H1 (cell line): Measurements from ENCODE around the gene NKAIN4. TPM values are rescaled to one million over a fixed set of nuclear protein-coding genes. Genes with fewer than 3 reads are reported as not detected.

Experiments
- CTCF ChIA-PET: fragments of 300-600 bp; sonication (Branson Sonifier 250); formaldehyde crosslinking; loops from one replicate; lab custom pipeline; 2021; ENCODE audit not compliant: partially characterized antibody; lab: Charles Lee
- POLR2A ChIA-PET: fragments of 300-600 bp; sonication (Branson Sonifier 250); formaldehyde crosslinking; loops from one replicate; lab custom pipeline; 2021; ENCODE audit warnings: inconsistent platforms; ENCODE audit not compliant: partially characterized antibody; lab: Charles Lee
- DNase-seq, 2 experiments: peaks; one replicate each; pipeline versions ENCODE4 v3.0.0 to v3.0.0-alpha.2; 2010 to 2022; ENCODE audit warnings: low spot score in 2 of 2, low read depth in 1 of 2, mixed read lengths in 1 of 2
- FAIRE-seq: peaks from 2 replicates; lab custom pipeline; 2011; peaks lifted over from hg19 to GRCh38; lab: Jason Lieb, UNC
- H2AFZ ChIP-seq: 2 replicates; pipeline ENCODE4 v1.8.1; 2012; ENCODE audit warnings: low read length, inconsistent platforms
- H2AK5ac ChIP-seq: 2 replicates; pipeline ENCODE4 v1.6.1; 2013; ENCODE audit warnings: low read depth, low read length
- H2BK120ac ChIP-seq: replicated peaks from 2 replicates; pipeline ENCODE3; 2013; ENCODE audit warnings: low read depth, low read length, inconsistent platforms
- H2BK12ac ChIP-seq: 2 replicates; pipeline ENCODE4 v1.6.1; 2013; ENCODE audit warnings: low read depth, low read length
- H2BK15ac ChIP-seq: 2 replicates; pipeline ENCODE4 v1.6.1; 2013; ENCODE audit warnings: low read length
- H2BK20ac ChIP-seq: 2 replicates; pipeline ENCODE4 v1.6.1; 2013; ENCODE audit warnings: low read length
- H2BK5ac ChIP-seq: 2 replicates; pipeline ENCODE4 v1.6.1; 2013; ENCODE audit warnings: low read depth, low read length
- H3K14ac ChIP-seq: 2 replicates; pipeline ENCODE4 v1.6.1; 2013; ENCODE audit warnings: inconsistent platforms; ENCODE audit not compliant: insufficient read length
- H3K18ac ChIP-seq: 2 replicates; pipeline ENCODE4 v1.6.1; 2013; ENCODE audit warnings: low read length; ENCODE audit errors: extremely low read depth
- H3K23ac ChIP-seq: 2 replicates; pipeline ENCODE4 v1.6.1; 2013; ENCODE audit warnings: inconsistent platforms; ENCODE audit not compliant: insufficient read length
- H3K23me2 ChIP-seq: 2 replicates; pipeline ENCODE4 v1.6.1; 2013; ENCODE audit warnings: low read depth, low read length
- H3K27ac ChIP-seq: 2 replicates; pipeline ENCODE4 v1.6.1; 2011; ENCODE audit warnings: low read depth, low read length, inconsistent platforms
- H3K27me3 ChIP-seq, 4 experiments: replicated peaks in 1 of 4; 1 replicate in 1 of 4; 2 replicates in 3 of 4; pipeline versions ENCODE4 v1.6.1 to v1.8.1; 2011 to 2013; ENCODE audit warnings: low read length in 3 of 4, mild to moderate bottlenecking in 3 of 4, inconsistent platforms in 2 of 4, mixed read lengths in 2 of 4, moderate library complexity in 1 of 4; ENCODE audit not compliant: control insufficient read depth in 3 of 4, insufficient read depth in 3 of 4; ENCODE audit errors: extremely low read depth in 1 of 4
- H3K36me3 ChIP-seq, 4 experiments: 2 replicates each; pipeline versions ENCODE4 v1.6.1 to v1.8.1; 2011 to 2013; ENCODE audit warnings: mild to moderate bottlenecking in 4 of 4, low read length in 3 of 4, moderate library complexity in 2 of 4, control low read depth in 1 of 4, inconsistent platforms in 1 of 4; ENCODE audit not compliant: insufficient read depth in 4 of 4, control insufficient read depth in 2 of 4
- H3K4ac ChIP-seq: replicated peaks from 2 replicates; pipeline ENCODE3; 2013; ENCODE audit warnings: low read length, low read depth, mixed read lengths, inconsistent platforms; ENCODE audit not compliant: insufficient read length
- H3K4me1 ChIP-seq, 4 experiments: replicated peaks in 1 of 4; 1 replicate in 1 of 4; 2 replicates in 3 of 4; pipeline versions ENCODE4 v1.6.1 to v1.8.1; 2011 to 2013; ENCODE audit warnings: low read length in 3 of 4, inconsistent platforms in 2 of 4, mixed read lengths in 1 of 4; ENCODE audit not compliant: insufficient read depth in 4 of 4, control insufficient read depth in 3 of 4
- H3K4me2 ChIP-seq, 2 experiments: 2 replicates each; pipeline versions ENCODE4 v1.6.1 to v1.8.1; 2011 to 2013; ENCODE audit warnings: low read depth in 2 of 2, low read length in 2 of 2, control low read depth in 1 of 2, inconsistent platforms in 1 of 2, mild to moderate bottlenecking in 1 of 2; ENCODE audit not compliant: insufficient read depth in 1 of 2
- H3K4me3 ChIP-seq, 4 experiments: fragments of 200-600, 300-600 bp in 1 of 4; sonication (generic), shearing (Covaris generic), sonication (Bioruptor Twin) in 1 of 4; 2 replicates each; pipeline versions ENCODE4 v1.5.1 to v1.8.1; 2011 to 2016; ENCODE audit warnings: low read length in 4 of 4, low read depth in 3 of 4, control low read depth in 2 of 4, inconsistent platforms in 2 of 4, mild to moderate bottlenecking in 2 of 4, mixed read lengths in 1 of 4, moderate library complexity in 1 of 4; ENCODE audit not compliant: insufficient read depth in 2 of 4; ENCODE audit errors: extremely low read depth in 1 of 4
- H3K56ac ChIP-seq: replicated peaks from 2 replicates; pipeline ENCODE3; 2013; ENCODE audit warnings: low read depth, mild to moderate bottlenecking, mixed read lengths, low read length, inconsistent platforms; ENCODE audit not compliant: insufficient read length
- H3K79me1 ChIP-seq: 2 replicates; pipeline ENCODE4 v1.6.1; 2013; ENCODE audit warnings: low read depth, low read length, control low read depth
- H3K79me2 ChIP-seq, 2 experiments: 2 replicates each; pipeline versions ENCODE4 v1.6.1 to v1.8.1; 2012 to 2013; ENCODE audit warnings: low read length in 2 of 2, mild to moderate bottlenecking in 2 of 2, inconsistent platforms in 1 of 2; ENCODE audit not compliant: insufficient read depth in 2 of 2, control insufficient read depth in 1 of 2
- H3K9ac ChIP-seq, 4 experiments: replicated peaks in 1 of 4; 1 replicate in 1 of 4; 2 replicates in 3 of 4; pipeline versions ENCODE4 v1.6.1 to v1.8.1; 2011 to 2013; ENCODE audit warnings: low read depth in 3 of 4, low read length in 3 of 4, control low read depth in 2 of 4, mild to moderate bottlenecking in 2 of 4, moderate library complexity in 2 of 4, inconsistent platforms in 1 of 4; ENCODE audit errors: extremely low read depth in 1 of 4
- H3K9me3 ChIP-seq, 2 experiments: 2 replicates each; pipeline versions ENCODE4 v1.6.1 to v1.8.1; 2012 to 2013; ENCODE audit warnings: mild to moderate bottlenecking in 2 of 2, moderate library complexity in 2 of 2, control low read depth in 1 of 2, inconsistent platforms in 1 of 2, low read depth in 1 of 2, low read length in 1 of 2, mixed read lengths in 1 of 2; ENCODE audit not compliant: insufficient read depth in 2 of 2
- H4K20me1 ChIP-seq, 2 experiments: replicated peaks in 1 of 2; 2 replicates each; pipeline versions ENCODE3 to v1.8.1; 2011 to 2013; ENCODE audit warnings: inconsistent platforms in 2 of 2, low read length in 2 of 2, mild to moderate bottlenecking in 1 of 2; ENCODE audit not compliant: insufficient read depth in 2 of 2, control insufficient read depth in 1 of 2
- H4K5ac ChIP-seq: 2 replicates; pipeline ENCODE4 v1.6.1; 2013; ENCODE audit warnings: low read length, low read depth, mixed read lengths, inconsistent platforms; ENCODE audit not compliant: insufficient read length
- H4K8ac ChIP-seq: 2 replicates; pipeline ENCODE4 v1.8.0; 2013; ENCODE audit warnings: mild to moderate bottlenecking, moderate library complexity, low read length, inconsistent platforms; ENCODE audit not compliant: insufficient read depth; ENCODE audit errors: extremely low read depth
- H4K91ac ChIP-seq: replicated peaks from 2 replicates; pipeline ENCODE3; 2013; ENCODE audit warnings: low read length, mixed read lengths, inconsistent platforms; ENCODE audit not compliant: insufficient read length
- BCL11A ChIP-seq, 2 experiments: IDR thresholded peaks; one replicate each; pipeline ENCODE4 v1.6.1; 2011; ENCODE audit warnings: low read depth in 2 of 2, low read length in 2 of 2, mild to moderate bottlenecking in 2 of 2
- CHD2 ChIP-seq: IDR thresholded peaks from 2 replicates; pipeline ENCODE4 v1.6.1; 2012; ENCODE audit warnings: low read length, improper control_type of control experiment
- E2F6 ChIP-seq: IDR thresholded peaks from 2 replicates; pipeline ENCODE4 v1.6.1; 2012; ENCODE audit warnings: inconsistent platforms
- FOSL1 ChIP-seq: IDR thresholded peaks from 2 replicates; pipeline ENCODE4 v1.6.1; 2011; ENCODE audit warnings: mild to moderate bottlenecking, low read depth, low read length, moderate library complexity; ENCODE audit not compliant: insufficient read depth
- GTF2F1 ChIP-seq: IDR thresholded peaks from 2 replicates; pipeline ENCODE4 v1.6.1; 2012; ENCODE audit warnings: low read depth, low read length, improper control_type of control experiment, borderline replicate concordance
- HDAC2 ChIP-seq, 2 experiments: fragments of 300-600 bp in 1 of 2; sonication (generic) in 1 of 2; IDR thresholded peaks; 2 replicates each; pipeline ENCODE4 v1.6.1; 2011 to 2012; ENCODE audit warnings: low read depth in 2 of 2, low read length in 2 of 2, mild to moderate bottlenecking in 2 of 2, moderate library complexity in 2 of 2, borderline replicate concordance in 1 of 2, inconsistent platforms in 1 of 2
- KDM4A ChIP-seq: IDR thresholded peaks from one replicate; pipeline ENCODE4 v1.7.1; 2012; ENCODE audit warnings: low read depth, mild to moderate bottlenecking, moderate library complexity, low read length, inconsistent platforms; ENCODE audit not compliant: severe bottlenecking
- RAD21 ChIP-seq, 2 experiments: IDR thresholded peaks in 1 of 2; conservative IDR thresholded peaks in 1 of 2; 2 replicates each; pipeline ENCODE4 v1.6.1; 2011; ENCODE audit warnings: low read depth in 2 of 2, low read length in 2 of 2, improper control_type of control experiment in 1 of 2, inconsistent platforms in 1 of 2, mild to moderate bottlenecking in 1 of 2, moderate library complexity in 1 of 2
- SRF ChIP-seq: IDR thresholded peaks from 2 replicates; pipeline ENCODE4 v1.6.1; 2011; ENCODE audit warnings: mild to moderate bottlenecking, low read depth, low read length, moderate library complexity
- USF2 ChIP-seq: IDR thresholded peaks from 2 replicates; pipeline ENCODE4 v1.6.1; 2011; ENCODE audit warnings: low read length, improper control_type of control experiment
- whole genome bisulfite sequencing, 2 experiments: shearing (Covaris generic) in 1 of 2; methylation state at CpG; one replicate each; pipeline versions ENCODE4 v1.1.6 to v1.1.7; 2013 to 2015; ENCODE audit warnings: low lambda C conversion rate in 2 of 2, mixed read lengths in 2 of 2, inconsistent platforms in 1 of 2, low coverage in 1 of 2, missing lambda C conversion rate in 1 of 2; ENCODE audit not compliant: insufficient replicate concordance in 2 of 2, insufficient coverage in 1 of 2, insufficient read length in 1 of 2; ENCODE audit errors: extremely low coverage in 1 of 2, missing lambda C conversion rate in 1 of 2; 5-methylcytosine and 5-hydroxymethylcytosine counted together
- polyA plus RNA-seq, 7 experiments: library from polyadenylated mRNA; depleted of rRNA in 3 of 7; stranded (reverse) in 5 of 7; unstranded in 2 of 7; fragments of >200 nt in 5 of 7; fragments of 200-250 nt in 2 of 7; gene quantifications; 1 replicate in 5 of 7; 2 replicates in 1 of 7; 4 replicates in 1 of 7; pipeline versions ENCODE4 v1.2.1 to v1.2.3, GENCODE V29; 2011 to 2013; ENCODE audit warnings: missing spikeins in 2 of 7, mixed read lengths in 2 of 7
- total RNA-seq: library from RNA; stranded (reverse); fragmentation: NEBNext Ultra II Directional; extraction: Animal tissue kit (Norgen Biotek cat#: 25700); gene quantifications from 2 replicates; pipeline ENCODE4 v1.2.1, GENCODE V29; 2021

The NKAIN4 gene
- total and polyA plus RNA-seq, 2 of the 8 experiments (the other 6 are each of a cell fraction or from before 2014, with no cell fraction given), result 6.9 to 17.0 TPM

DNA sequence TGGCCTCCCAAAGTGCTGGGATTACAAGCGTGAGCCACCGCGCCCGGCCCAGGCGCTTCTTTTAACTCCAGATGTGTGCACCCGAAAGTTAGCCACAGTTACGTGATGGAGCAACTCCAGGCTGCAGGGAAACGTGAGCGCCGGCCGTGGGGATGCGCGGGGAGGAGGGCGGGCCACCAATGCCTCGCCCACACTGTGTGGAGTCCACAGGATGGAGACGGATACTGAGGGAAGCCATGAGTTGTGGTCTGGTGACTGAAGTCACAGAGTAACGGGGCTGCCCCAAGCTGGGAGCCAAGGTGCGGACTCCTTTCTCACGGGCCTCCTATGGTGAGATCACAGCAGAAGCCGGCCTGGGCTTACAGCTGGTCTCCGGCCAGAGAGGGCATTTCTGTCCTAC, 61.5 kb downstream of the NKAIN4 start:
- no peak for DNase-seq
- Histone ChIP-seq H2BK120ac (no peak overlapping the region), H3K36me3 (peaks cover 3 to 13% (median 5%) of the 10 kb centered on the region in 4 experiments; a peak in 4 of 8 replicates), H3K4me3 (no peak overlapping the region), H3K4ac (no peak overlapping the region), H4K8ac (0 out of 2 replicates have a peak overlapping the region, but pooled peaks have one; percentile 59), H3K4me2 (no peak overlapping the region), H4K20me1 (peaks cover 14 to 28% of the 10 kb centered on the region in 2 experiments), H3K27ac (no peak overlapping the region), H4K91ac (no peak overlapping the region), H3K56ac (no peak overlapping the region), H2AK5ac (no peak overlapping the region), H4K5ac (no peak overlapping the region), H2BK12ac (no peak overlapping the region), H3K9ac (no peak overlapping the region), H3K14ac (no peak overlapping the region), H2BK15ac (no peak overlapping the region), H2BK5ac (no peak overlapping the region), H3K79me2 (peaks cover 0 to 17% of the 10 kb centered on the region in 2 experiments; a peak in 2 of 4 replicates), H3K79me1 (peaks cover 11% of the 10 kb centered on the region), H3K4me1 (peaks cover 0 to 2% (median 0%) of the 10 kb centered on the region in 4 experiments; a peak in 3 of 7 replicates), H2BK20ac (no peak overlapping the region), H3K27me3 (no peaks in the 10 kb centered on the region; a peak in 1 of 7 replicates), H3K18ac (no peak overlapping the region), H3K23me2 (no peaks in the 10 kb centered on the region; the same call in 1 of the 2 replicates), H3K9me3 (no peaks in the 10 kb centered on the region), H3K23ac (no peak overlapping the region), H2AFZ (no peak overlapping the region)
- POLR2A ChIA-PET, result interaction anchor here (0.9 to 1.7 kb wide), 4 partner anchors 14 to 274 kb away, joined by 3 to 6 read pairs (median 3); partner anchors contain the start of gene YTHDF1
- CTCF ChIA-PET, result interaction anchor here (1.2 to 4.9 kb wide), 5 partner anchors 9 to 31 kb away, joined by 3 to 28 read pairs (median 8); no protein-coding TSS in a partner anchor
- no peak for FAIRE-seq
- WGBS, 2 experiments, result 91% methylated on average over 19 of the region's 21 CpGs; no CpG with 5 or more reads in 1 of the 2 experiments
- TF ChIP-seq KDM4A (no peak), USF2 (no peak), FOSL1 (no peak), CHD2 (no peak), GTF2F1 (no peak), SRF (no peak), BCL11A (IDR thresholded peaks at IDR 0.05; ENCODE audit: low read depth in 2 of 2, low read length in 2 of 2) (no peak), HDAC2 (IDR thresholded peaks at IDR 0.05; ENCODE audit: borderline replicate concordance in 1 of 2, low read depth in 2 of 2, low read length in 2 of 2) (no peak), E2F6 (no peak), RAD21 (IDR thresholded peaks at IDR 0.05 in 1 of 2, conservative IDR thresholded peaks at IDR 0.05 in 1 of 2; ENCODE audit: low read depth in 2 of 2, low read length in 2 of 2) (no peak)
